ENCODE data around the gene RABGGTA. TPM values are rescaled to one million over a fixed set of nuclear protein-coding genes. Genes with fewer than 3 reads are reported as not detected.

The RABGGTA gene
- total RNA-seq, 3 donors from 2014 or later (not counting 1 experiment from before 2014, with no cell fraction given) = 72.9 to 95.1 (median 88.5) TPM

DNA sequence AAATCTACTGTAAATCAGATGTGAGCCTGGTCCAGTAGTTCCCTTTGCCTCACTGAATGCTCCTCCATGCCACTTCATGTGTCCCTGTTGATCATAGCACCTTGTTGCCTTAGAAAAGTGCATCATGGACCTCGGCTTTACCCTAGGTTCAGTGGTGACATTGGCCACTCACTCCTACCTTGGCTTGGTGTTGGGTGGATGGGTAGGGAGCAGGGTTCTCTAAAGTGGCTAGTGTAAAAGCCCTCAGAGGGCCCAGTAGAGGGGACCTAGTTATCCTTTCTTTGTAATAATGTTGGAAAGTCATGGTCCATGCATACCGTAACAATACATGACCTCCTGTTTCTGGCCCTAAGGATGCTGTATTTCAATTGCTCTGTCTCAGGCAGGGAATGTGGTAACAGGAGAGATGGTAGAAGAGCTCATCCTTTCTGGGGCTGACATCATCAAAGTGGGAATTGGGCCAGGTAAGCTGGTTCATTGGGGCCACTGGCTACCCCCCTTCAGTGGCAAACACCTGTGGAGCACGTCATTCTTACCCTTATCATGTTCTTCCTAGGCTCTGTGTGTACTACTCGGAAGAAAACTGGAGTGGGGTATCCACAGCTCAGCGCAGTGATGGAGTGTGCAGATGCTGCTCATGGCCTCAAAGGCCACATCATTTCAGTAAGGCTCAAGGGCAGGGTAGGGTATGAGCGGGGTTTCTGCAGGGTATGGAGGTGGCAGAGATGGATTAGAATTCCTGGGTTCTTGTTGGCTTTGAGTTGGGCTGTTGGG lies 34.5 kb downstream of the RABGGTA start:
- no peak for DNase-seq
- intact Hi-C loops (cut with micrococcal nuclease) = no loop called here
- Mint-ChIP-seq H3K9me3 (no peaks in the 10 kb centered on the region), H3K4me1 (peaks cover 68 to 84% of the 10 kb centered on the region in 2 donors), H3K27ac (peak overlapping the region; percentile 40 to 100), H3K36me3 (peaks cover 22% of the 10 kb centered on the region), H3K4me3 (no peak overlapping the region), H3K27me3 (ENCODE audit: low read depth in 2 of 2) (no peaks in the 10 kb centered on the region)
- TF ChIP-seq, protein P1, sequence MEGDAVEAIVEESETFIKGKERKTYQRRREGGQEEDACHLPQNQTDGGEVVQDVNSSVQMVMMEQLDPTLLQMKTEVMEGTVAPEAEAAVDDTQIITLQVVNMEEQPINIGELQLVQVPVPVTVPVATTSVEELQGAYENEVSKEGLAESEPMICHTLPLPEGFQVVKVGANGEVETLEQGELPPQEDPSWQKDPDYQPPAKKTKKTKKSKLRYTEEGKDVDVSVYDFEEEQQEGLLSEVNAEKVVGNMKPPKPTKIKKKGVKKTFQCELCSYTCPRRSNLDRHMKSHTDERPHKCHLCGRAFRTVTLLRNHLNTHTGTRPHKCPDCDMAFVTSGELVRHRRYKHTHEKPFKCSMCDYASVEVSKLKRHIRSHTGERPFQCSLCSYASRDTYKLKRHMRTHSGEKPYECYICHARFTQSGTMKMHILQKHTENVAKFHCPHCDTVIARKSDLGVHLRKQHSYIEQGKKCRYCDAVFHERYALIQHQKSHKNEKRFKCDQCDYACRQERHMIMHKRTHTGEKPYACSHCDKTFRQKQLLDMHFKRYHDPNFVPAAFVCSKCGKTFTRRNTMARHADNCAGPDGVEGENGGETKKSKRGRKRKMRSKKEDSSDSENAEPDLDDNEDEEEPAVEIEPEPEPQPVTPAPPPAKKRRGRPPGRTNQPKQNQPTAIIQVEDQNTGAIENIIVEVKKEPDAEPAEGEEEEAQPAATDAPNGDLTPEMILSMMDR (IDR thresholded peaks at IDR 0.05) = no peak
- ATAC-seq = no peak
- Histone ChIP-seq H3K27me3 (ENCODE audit: control insufficient read depth, insufficient read depth, low read length) (no peaks in the 10 kb centered on the region), H3K27ac (ENCODE audit: low read length) (no peak overlapping the region), H3K36me3 (ENCODE audit: control insufficient read depth, insufficient read depth, low read length) (peaks cover 66% of the 10 kb centered on the region), H3K4me3 (ENCODE audit: low read length) (no peak overlapping the region), H3K9me3 (ENCODE audit: control insufficient read depth, insufficient read depth, low read length) (no peaks in the 10 kb centered on the region), H3K4me1 (ENCODE audit: control insufficient read depth, insufficient read depth, low read length) (peaks cover 33% of the 10 kb centered on the region)
- over 99% methylated on average over 6 of the region's 6 CpGs for WGBS (ENCODE audit: insufficient coverage)

DNA sequence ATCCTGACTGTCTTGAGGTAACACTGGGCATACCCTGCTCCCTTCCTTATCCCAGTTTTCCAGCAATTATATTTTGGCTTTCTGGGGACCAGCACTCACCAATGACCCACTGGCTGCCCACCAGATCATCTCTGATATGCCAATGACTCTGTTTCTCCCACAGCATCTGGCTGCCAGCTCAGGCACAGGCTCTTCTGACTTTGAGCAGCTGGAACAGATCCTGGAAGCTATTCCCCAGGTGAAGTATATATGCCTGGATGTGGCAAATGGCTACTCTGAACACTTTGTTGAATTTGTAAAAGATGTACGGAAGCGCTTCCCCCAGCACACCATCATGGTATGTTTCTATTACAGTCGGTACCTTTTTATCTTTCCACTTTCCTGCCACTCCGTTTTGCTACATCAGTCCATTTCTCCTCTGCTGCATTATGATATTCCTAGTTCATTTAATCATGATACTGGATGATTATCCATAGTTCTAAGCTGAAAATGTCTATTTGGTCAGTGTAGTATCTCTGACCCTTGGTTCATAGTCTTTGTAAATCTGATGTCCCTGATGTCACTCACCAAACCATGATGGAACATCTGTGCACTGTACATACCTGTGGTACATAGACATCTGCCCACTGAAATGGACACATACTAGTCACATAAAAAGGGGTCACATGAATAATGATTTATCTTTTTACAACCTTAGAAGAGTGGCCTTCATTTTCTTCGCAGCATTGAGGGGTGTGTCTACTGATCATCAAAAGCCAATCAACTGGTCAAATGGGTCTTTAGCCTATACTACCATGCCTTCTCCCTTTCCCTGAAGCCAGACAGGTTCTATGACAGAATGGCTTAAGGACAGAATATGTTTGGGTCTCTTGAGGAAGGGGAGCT lies 35.4 kb downstream of the RABGGTA start:
- H3K36me3 ChIP-seq (ENCODE audit: control insufficient read depth, insufficient read depth, low read length) = peaks cover 65% of the 10 kb centered on the region
- intact Hi-C loops (cut with micrococcal nuclease) = no loop called here
- no peak for DNase-seq
- peaks cover 33% of the 10 kb centered on the region for H3K4me1 ChIP-seq (ENCODE audit: control insufficient read depth, insufficient read depth, low read length)
- peak overlapping the region; percentile 40 to 100 for H3K27ac Mint-ChIP-seq
- H3K9me3 ChIP-seq (ENCODE audit: control insufficient read depth, insufficient read depth, low read length) = no peaks in the 10 kb centered on the region
- H3K4me3 ChIP-seq (ENCODE audit: low read length) = no peak overlapping the region
- H3K27ac ChIP-seq (ENCODE audit: low read length) = no peak overlapping the region
- H3K27me3 Mint-ChIP-seq (ENCODE audit: low read depth in 2 of 2) = no peaks in the 10 kb centered on the region
- peaks cover 72 to 88% of the 10 kb centered on the region in 2 donors for H3K4me1 Mint-ChIP-seq
- no peak for ATAC-seq
- peaks cover 22% of the 10 kb centered on the region for H3K36me3 Mint-ChIP-seq
- TF ChIP-seq, protein P1 (IDR thresholded peaks at IDR 0.05) = no peak
- peak overlapping the region; percentile 49 for H3K4me3 Mint-ChIP-seq
- no peaks in the 10 kb centered on the region for H3K9me3 Mint-ChIP-seq
- no peaks in the 10 kb centered on the region for H3K27me3 ChIP-seq (ENCODE audit: control insufficient read depth, insufficient read depth, low read length)
- WGBS (ENCODE audit: insufficient coverage) = 96% methylated on average over 5 of the region's 5 CpGs

DNA sequence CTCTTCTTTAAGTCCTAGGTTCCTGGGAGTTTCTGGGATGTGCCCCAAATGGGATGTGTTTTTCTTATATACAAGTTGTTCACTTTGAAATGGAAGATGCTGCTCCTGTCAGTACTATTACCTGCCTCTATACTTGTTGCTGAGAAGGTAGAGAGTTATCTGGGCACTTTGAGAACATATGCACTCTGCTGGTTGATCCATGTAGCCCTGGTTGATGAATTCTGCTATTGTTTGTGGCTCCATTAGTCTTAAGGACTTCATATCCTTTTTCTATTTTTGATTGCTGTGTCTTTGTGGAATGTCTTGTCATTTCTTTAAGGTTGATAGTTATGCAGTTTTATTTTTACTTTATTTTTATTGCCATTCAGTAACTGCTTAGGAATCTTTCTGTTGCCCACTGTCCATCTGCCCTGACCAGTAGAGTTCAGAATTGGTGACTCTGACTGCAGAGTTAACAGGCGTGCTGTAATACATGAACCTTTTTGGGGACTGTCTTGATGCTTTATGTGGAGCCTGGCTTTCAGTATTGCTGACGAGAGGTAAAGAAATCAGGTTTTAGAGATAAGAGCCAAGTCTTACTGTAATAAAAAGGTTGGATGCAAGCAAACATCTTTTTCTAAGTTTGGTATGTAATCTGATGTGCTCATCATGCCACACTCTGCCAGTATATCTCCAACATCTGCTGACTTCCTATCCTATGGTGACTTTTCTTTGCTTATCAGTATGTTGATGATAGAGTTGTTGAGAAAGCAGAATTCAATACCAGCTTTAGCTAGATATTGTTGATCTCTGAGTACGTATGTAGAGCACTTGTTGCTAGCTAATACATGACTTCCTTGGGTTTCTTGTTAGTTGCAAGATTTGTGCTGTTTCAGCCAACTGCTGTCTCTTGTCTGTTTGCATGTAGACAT lies 37.0 kb downstream of the RABGGTA start:
- intact Hi-C loops (cut with micrococcal nuclease) = loop anchor here (5.0 kb wide), 2 partner anchors 37 to 38 kb away; partner anchors contain the start of genes RABGGTA and TM9SF1
- no peak overlapping the region for H3K4me3 ChIP-seq (ENCODE audit: low read length)
- WGBS (ENCODE audit: insufficient coverage) = 98% methylated on average over 3 of the region's 3 CpGs
- Mint-ChIP-seq H3K9me3 (no peaks in the 10 kb centered on the region), H3K36me3 (peaks cover 22% of the 10 kb centered on the region), H3K27me3 (ENCODE audit: low read depth in 2 of 2) (no peaks in the 10 kb centered on the region), H3K27ac (peak overlapping the region; percentile 36 to 100), H3K4me3 (peak overlapping the region; percentile 59), H3K4me1 (peaks cover 63 to 71% of the 10 kb centered on the region in 2 donors)
- no peak overlapping the region for H3K27ac ChIP-seq (ENCODE audit: low read length)
- H3K9me3 ChIP-seq (ENCODE audit: control insufficient read depth, insufficient read depth, low read length) = no peaks in the 10 kb centered on the region
- TF ChIP-seq, protein P1 (IDR thresholded peaks at IDR 0.05) = no peak
- no peak for ATAC-seq
- peaks cover 24% of the 10 kb centered on the region for H3K4me1 ChIP-seq (ENCODE audit: control insufficient read depth, insufficient read depth, low read length)
- H3K27me3 ChIP-seq (ENCODE audit: control insufficient read depth, insufficient read depth, low read length) = no peaks in the 10 kb centered on the region
- no peak for DNase-seq
- peaks cover 48% of the 10 kb centered on the region for H3K36me3 ChIP-seq (ENCODE audit: control insufficient read depth, insufficient read depth, low read length)
